IPS-NIHi7 (cell line): ENCODE measurements around the gene MAP7.
"Not testable (repeated sequence)": the region's sequence is repeated elsewhere in the genome, so short reads cannot be mapped to it uniquely, and the experiment has no call there.

ENCODE experiments used
- DNase-seq: peaks from one replicate; pipeline ENCODE4 v3.0.0; 2012; ENCODE audit warnings: mixed read lengths; ENCODE audit errors: extremely low spot score

The MAP7 gene

DNA sequence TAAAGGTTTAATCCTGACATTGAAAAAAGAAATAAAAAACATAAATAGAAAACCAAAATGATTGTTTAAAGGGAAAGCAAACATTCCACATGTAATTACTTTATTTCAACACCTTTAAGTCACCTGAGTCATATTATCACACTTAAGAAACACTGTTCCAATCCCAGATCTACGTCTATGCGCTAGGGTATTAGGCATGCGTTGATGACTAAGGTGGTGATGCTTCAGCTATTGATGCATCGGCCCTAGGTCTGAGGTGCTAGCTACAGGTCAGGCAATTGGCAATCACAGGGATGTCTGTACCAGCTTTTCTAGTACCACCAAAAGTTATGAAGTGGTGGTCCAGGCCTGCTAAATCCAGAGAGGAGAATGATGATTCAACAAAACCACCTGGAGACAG lies 162.9 kb downstream of the MAP7 start:
- no peak for DNase-seq

DNA sequence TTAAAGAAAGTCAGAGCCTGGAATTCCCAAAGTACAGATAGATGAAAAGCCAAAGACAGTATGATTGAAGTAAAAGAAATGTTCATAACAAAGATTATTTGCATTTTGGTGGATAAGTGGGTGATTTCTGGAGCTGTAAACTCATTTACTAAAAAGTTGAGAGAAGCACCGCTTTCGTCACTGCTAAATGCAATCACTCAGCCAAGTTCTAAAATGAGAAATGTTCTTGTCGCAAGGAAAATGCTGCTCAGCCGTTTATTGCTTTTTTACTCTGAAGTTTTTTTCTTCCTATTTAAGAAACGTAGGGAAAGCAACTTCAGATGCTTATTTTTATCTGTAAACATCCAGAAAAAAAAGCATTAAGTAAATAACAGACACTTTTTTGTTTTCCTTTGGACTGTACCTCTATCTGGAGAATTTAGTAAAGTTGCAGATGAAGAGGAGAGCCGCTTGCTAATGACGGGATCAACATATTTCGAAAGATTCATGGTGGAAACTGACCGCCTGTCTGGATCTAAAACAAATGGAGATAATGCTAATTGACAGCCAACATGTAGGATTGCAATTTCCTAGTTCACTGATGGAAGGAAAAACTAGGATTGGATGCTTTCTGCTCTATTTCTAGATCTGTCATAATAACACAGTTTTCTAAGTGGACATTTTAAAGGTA lies 166.8 kb downstream of the MAP7 start:
- DNase-seq: no peak

GRCh38 chr6:136382676-136383252 lies 167.5 kb downstream of the MAP7 start:
- no peak for DNase-seq

DNA sequence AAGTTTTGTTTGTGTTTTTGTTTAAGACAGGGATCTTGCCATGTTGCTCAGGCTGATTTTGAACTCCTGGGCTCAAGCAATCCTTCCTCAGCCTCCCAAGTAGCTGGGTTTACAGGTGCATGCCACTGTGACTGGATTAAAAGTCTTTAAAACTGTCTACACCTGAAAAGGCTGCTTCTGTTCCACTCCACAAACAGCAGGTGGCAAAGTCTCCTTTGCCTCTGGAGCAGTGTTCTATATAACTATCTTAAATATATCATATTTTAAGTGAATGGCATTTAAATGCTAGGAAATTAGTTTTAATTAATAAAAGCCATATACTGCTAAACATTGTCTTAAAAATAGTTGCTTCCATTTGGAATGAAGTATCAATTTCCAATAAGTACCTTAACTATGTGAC lies 171.3 kb downstream of the MAP7 start:
- DNase-seq: no peak

DNA sequence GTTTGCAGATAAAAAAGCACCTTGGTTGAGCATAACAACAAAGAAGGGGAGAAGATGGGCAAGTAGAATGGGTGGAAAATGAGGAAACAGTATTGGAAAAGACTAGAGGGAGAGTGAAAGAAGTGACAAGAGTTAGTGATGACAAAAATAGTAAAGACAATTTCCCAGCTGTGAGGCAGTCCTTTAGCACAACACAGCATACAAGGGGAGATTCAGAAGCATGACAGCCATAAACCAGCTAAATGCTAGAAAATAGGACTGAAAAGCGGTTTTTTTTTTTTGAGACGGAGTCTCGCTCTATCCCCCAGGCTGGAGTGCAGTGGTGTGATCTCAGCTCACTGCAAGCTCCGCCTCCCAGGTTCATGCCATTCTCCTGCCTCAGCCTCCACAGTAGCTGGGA lies 174.4 kb downstream of the MAP7 start:
- not testable (repeated sequence) for DNase-seq

DNA sequence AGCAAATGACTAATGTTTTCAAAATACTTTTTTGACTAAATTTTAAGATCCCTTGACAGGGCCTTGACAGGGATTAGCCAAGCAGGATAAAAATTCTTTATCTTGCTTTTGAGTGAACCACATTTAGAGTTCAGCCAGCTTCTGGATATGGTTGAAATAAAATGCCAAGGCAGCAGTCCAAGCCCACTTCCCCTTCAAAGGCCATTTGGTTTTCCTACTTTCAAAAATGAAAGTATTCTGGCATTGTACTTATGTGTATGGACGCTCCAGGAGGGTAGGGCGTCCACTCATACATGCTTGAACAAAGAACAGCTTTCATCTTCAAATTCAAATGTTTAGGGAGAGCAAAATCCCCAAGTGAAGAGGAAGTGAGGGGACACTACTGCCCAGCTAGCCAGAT lies 178.3 kb downstream of the MAP7 start:
- DNase-seq: no peak

GRCh38 chr6:136370988-136371728 lies 179.1 kb downstream of the MAP7 start:
- no peak for DNase-seq

DNA sequence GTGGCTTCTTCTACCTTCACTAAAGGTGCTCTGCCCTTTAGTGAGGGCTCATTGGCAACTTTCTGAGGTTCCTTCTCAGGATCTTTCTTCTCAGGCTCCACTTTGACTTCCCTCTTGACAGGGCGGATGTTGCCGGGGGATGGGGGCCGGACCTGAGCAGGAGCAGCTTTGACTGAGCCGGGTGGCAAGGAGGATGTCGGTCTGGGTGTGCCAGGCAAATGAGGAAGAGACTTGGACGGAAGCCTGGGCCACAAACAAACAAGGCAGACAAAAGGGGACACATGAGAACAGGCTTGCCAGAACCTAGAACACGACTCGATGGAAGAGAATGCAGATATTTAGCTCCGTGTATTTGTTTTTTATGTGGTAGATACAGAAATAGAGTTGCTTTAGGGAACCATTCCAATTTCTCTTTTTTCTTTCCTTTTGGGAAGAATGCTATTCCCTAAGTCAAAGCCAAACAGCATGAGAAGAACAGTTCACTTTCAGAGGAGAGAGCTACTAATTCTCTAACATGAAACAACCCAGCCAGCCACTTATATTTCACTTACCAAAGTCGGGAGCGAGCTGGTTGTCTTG lies 184.4 kb downstream of the MAP7 start:
- DNase-seq: no peak

DNA sequence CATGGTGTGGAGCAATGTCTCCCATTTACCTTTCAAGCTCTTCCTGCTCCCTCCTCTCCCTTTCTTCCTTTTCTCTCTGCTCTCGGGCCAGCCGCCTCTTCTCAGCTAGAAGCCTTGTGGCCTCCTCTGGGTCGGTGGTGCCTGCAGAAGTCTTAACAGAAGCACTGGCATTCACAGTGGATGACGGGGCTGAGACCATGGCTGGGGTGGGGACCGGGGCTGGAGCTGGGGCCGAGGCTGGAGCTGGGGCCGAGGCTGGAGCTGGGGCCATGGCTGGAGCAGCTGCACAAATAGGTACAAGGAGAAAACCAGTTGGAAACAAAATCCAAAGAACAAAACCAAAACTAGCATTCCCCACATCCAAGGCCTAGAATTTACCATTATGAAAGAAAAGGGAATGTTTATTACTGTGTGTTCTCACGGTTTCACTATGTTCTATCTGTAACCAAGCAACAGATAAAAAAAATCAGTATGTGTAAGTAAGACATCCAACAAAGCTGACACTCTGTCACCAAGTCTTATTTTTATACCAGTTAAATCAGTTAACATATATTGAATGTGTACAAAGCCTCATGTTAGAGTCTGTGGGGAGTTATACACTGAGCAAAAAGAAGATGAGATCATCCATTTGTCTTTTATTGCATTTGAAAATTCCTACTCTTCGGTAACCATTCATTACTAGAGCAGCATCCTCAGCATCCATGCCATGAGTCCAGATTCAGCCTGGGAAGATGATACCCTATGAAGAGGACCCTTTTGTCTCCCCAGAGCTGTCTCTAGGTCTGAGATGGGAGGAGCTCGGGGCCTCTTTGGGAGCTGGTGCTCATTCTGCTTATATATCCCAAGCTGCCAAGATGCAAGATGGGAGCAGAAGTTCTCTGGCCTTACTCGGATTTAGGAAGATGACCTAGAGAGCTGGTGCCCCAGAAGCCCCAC lies 187.5 kb downstream of the MAP7 start:
- no peak for DNase-seq

- DNase-seq: no peak
Measured at GRCh38 chr6:136361787-136362186, 188.4 kb downstream of the MAP7 start.

GRCh38 chr6:136360783-136361182 lies 189.4 kb downstream of the MAP7 start:
- DNase-seq: no peak

GRCh38 chr6:136359851-136360250 lies 190.4 kb downstream of the MAP7 start:
- no peak for DNase-seq

GRCh38 chr6:136351518-136352110 lies 198.6 kb downstream of the MAP7 start:
- peak; percentile 38 for DNase-seq

DNA sequence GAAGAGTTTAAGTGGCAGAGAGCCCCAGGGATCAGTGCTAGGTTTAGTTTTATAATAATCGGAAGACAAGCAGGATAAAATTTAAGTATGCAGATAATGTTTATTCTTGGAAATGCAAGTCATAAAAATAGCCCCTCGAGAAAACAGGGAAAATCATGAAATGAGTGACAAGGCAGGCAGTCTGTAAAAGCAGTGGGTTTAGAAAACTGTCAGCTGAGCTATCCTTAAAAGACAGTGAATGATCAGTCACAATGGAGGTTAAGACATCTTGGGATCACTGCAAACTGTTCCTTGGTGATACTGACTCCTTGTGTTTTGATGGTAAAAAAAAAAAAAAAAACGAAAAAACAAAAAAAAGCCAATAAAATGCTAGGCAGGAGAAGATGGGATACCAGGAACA lies 199.3 kb downstream of the MAP7 start:
- no peak for DNase-seq

GRCh38 chr6:136347847-136348246 lies 202.4 kb downstream of the MAP7 start:
- no peak for DNase-seq

DNA sequence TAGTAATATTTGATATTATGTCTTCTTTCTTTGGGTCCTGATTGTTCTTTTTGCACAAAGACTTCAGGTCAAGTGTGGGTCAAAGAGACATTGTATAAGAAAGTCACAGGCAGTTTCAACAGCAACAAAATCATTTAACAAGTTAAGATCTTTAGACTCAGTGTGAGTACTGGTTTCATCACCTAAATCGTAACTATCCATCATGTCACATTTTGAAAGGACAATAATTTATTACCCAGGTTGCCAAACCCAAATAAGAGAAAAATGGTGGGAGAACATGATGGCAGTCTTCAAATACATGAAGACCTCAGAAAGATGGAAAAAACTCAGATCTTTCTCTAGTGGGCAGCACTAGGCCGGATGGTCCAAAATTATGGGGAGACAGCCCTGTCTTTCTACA lies 205.1 kb downstream of the MAP7 start:
- no peak for DNase-seq

DNA sequence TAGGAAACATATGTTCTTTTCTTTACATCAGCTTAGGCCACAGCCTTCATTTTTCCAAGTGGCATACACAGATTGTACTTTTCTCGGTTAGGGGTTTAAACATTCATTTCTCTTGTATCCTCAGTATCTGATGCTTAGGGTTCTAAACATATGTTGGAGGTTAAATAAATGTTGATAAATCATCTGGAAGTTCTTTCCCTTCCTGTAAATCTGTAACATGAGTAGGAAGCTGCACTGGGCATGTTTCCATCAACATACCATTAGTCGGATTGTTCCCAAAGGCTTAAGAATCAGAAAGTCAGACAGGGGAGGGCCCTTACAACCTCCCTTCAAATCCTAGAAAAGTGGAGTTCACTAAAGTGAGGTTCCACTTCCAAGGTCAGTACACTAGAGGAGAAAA lies 205.8 kb downstream of the MAP7 start:
- no peak for DNase-seq

DNA sequence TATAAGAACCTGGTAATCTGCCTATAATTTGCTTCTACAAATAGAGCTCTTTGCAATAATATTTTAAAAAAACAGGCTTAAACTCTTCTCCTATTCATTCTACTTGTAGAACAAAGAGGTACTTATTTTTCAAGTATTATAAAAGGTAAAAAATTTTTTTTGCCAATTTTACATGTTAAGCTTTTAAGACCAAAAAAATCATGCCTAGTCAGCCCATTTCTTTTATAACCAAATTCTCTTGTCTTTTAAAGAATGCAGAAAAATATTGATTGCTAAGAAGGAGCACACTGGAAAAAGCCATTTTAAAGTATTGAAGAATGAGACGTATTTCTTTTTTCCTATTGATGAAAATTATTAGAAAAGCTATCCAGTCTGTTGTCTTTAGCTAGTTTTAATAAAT lies 206.5 kb downstream of the MAP7 start:
- no peak for DNase-seq

DNA sequence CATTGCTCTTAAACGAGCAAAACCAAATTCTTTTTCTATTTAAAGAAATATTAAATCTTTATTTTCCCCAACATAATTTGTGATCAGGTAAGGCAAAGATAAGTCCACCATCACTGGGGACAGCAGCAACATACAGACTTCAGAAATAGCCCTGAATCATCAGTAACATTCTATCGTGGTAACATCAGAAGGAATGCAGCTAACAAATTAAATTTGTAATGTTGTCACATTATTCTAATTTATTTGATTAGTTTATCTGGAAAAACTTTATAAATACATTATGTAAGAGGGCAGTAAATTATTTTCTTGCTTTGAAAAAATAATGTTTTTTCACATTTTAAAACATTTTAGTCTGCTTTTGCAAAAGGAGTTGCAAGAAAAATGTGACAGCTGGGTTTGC lies 206.9 kb downstream of the MAP7 start:
- DNase-seq: no peak

GRCh38 chr6:136341967-136342366 lies 208.3 kb downstream of the MAP7 start:
- DNase-seq: no peak

DNA sequence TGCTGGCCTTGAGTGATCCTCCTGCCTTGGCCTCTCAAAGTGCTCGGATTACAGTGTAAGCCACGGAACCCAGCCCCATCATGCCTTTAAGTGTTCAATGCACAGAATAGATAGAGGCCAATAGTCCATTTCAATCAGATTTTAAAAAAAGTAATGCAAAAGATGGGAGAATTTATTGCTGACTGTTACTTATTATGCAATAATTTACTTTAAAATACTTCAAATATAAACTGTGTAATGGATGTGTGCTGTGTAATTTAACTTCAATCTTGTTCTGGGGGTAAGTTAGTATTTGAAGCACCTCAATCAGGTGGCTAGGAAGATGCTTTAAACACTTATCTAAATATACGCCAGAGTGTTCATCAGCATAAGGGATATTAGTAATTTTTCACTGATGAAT lies 208.9 kb downstream of the MAP7 start:
- DNase-seq: no peak
